ENCODE measurements around the gene GPBP1L1.

The GPBP1L1 gene

DNA sequence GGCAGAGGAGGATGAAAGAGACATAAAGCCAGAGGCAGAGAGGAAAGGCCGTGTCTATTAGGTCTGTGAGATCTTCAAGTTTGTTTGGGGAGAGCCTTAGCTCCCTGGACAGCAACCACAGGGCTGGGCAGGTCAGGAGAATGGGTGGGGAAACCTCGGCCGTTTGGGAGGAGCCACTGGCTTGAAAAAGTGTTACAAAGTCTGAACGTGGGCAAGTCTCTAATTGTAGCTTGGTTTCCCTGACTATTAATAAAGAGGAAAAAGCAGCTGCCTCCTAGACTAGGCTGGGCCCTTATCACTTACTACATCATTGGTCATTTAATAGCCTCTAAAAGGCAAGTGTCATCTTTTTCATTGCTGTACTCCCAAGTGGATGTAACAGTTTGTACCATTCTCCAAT lies 62.4 kb downstream of the GPBP1L1 start, which contains the start of gene CCDC17:
CCDC17 (minus strand) TSS at position 83 of the 400 bp plus-strand sequence. CDS start 145 bp downstream, outside the sequence.
- Histone ChIP-seq H3K4me1 (ENCODE audit: control insufficient read depth, insufficient read depth, low read length) (no peaks in the 10 kb centered on the region), H3K4me3 (ENCODE audit: low read depth, low read length) (no peak within 1 kb of the TSS), H3K27ac (ENCODE audit: extremely low read depth, low read depth, low read length) (no peak within 1 kb of the TSS), H3K36me3 (ENCODE audit: control insufficient read depth in 2 of 2, insufficient read depth in 1 of 2, low read length in 2 of 2) (peaks cover 6 to 83% of the 10 kb centered on the region in 2 experiments), H3K9me3 (ENCODE audit: control insufficient read depth, insufficient read depth, low read depth, low read length) (no peaks in the 10 kb centered on the region)
- TF ChIP-seq TRIM28 (IDR thresholded peaks at IDR 0.05; ENCODE audit: borderline replicate concordance, low read length) (no peak), SALL2 (tag by site-specific recombination; IDR thresholded peaks at IDR 0.05; ENCODE audit: borderline replicate concordance) (no peak), ZBTB48 (tag by site-specific recombination; IDR thresholded peaks at IDR 0.05) (no peak), ZNF221 (tag by site-specific recombination; IDR thresholded peaks at IDR 0.05; ENCODE audit: borderline replicate concordance) (no peak), ZNF350 (tag by site-specific recombination; IDR thresholded peaks at IDR 0.05) (no peak), ZNF211 (tag by site-specific recombination; IDR thresholded peaks at IDR 0.05; ENCODE audit: low read depth) (no peak)
- TF ChIP-seq, protein P1, sequence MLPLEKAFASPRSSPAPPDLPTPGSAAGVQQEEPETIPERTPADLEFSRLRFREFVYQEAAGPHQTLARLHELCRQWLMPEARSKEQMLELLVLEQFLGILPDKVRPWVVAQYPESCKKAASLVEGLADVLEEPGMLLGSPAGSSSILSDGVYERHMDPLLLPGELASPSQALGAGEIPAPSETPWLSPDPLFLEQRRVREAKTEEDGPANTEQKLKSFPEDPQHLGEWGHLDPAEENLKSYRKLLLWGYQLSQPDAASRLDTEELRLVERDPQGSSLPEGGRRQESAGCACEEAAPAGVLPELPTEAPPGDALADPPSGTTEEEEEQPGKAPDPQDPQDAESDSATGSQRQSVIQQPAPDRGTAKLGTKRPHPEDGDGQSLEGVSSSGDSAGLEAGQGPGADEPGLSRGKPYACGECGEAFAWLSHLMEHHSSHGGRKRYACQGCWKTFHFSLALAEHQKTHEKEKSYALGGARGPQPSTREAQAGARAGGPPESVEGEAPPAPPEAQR (tag by site-specific recombination; IDR thresholded peaks at IDR 0.05): no peak
- TF ChIP-seq, protein P2, sequence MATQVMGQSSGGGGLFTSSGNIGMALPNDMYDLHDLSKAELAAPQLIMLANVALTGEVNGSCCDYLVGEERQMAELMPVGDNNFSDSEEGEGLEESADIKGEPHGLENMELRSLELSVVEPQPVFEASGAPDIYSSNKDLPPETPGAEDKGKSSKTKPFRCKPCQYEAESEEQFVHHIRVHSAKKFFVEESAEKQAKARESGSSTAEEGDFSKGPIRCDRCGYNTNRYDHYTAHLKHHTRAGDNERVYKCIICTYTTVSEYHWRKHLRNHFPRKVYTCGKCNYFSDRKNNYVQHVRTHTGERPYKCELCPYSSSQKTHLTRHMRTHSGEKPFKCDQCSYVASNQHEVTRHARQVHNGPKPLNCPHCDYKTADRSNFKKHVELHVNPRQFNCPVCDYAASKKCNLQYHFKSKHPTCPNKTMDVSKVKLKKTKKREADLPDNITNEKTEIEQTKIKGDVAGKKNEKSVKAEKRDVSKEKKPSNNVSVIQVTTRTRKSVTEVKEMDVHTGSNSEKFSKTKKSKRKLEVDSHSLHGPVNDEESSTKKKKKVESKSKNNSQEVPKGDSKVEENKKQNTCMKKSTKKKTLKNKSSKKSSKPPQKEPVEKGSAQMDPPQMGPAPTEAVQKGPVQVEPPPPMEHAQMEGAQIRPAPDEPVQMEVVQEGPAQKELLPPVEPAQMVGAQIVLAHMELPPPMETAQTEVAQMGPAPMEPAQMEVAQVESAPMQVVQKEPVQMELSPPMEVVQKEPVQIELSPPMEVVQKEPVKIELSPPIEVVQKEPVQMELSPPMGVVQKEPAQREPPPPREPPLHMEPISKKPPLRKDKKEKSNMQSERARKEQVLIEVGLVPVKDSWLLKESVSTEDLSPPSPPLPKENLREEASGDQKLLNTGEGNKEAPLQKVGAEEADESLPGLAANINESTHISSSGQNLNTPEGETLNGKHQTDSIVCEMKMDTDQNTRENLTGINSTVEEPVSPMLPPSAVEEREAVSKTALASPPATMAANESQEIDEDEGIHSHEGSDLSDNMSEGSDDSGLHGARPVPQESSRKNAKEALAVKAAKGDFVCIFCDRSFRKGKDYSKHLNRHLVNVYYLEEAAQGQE (tag by site-specific recombination; IDR thresholded peaks at IDR 0.05): peak; percentile 38; the same call in 1 of the 2 replicates
- TF ChIP-seq, protein P3, sequence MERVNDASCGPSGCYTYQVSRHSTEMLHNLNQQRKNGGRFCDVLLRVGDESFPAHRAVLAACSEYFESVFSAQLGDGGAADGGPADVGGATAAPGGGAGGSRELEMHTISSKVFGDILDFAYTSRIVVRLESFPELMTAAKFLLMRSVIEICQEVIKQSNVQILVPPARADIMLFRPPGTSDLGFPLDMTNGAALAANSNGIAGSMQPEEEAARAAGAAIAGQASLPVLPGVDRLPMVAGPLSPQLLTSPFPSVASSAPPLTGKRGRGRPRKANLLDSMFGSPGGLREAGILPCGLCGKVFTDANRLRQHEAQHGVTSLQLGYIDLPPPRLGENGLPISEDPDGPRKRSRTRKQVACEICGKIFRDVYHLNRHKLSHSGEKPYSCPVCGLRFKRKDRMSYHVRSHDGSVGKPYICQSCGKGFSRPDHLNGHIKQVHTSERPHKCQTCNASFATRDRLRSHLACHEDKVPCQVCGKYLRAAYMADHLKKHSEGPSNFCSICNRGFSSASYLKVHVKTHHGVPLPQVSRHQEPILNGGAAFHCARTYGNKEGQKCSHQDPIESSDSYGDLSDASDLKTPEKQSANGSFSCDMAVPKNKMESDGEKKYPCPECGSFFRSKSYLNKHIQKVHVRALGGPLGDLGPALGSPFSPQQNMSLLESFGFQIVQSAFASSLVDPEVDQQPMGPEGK (tag by site-specific recombination; IDR thresholded peaks at IDR 0.05): no peak
- ChIA-PET POLR2A (interaction anchor here (1.2 kb wide), 1 partner anchor 102 kb away, joined by 3 read pairs; the partner anchor contains the start of gene PRDX1), CTCF (interaction anchor here (1.3 kb wide), 1 partner anchor 9 kb away, joined by 3 read pairs; no protein-coding TSS in a partner anchor)

DNA sequence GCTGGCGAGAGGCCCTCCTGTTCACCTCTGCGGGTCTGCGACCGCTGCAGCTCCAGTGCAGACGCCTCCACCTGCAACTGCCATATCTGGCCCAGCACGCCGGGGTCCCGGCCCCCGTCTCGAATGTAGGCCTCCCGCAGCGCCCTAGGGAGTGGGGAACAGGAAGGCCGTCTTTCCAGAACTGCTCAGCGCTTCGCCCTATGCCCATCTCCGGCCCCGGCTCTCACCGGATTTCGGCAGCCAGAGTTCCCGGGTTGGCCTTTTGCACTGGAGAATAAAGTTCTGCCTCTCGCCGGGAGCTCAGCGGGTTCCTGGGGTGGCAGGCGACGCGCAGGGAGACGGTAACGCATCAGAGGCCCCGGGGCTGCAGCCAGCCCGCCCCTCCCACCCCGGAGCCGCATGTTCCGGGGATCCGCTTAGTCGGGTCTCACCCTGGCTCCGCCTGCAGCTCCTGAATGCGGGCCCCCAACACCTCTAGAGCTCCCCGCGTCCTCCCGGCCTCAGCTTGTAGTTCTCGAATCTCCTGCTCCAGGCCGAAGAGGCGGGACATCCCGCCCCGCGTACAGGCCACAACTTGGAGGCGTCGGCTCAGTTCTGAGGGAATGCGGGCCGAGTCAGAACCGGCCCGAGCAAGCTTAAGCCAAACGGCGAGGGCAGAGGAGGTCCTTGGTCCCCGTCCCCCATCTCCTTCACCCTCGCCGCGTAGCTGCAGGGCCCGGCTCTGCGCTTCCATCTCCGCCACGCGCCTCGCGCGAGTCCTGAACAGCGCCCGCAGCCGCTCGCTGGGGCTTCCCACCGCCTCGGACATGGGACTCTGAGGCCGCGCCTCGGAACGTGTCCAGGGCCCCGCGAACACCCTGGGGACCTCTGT lies 63.6 kb downstream of the GPBP1L1 start:
- no peak overlapping the region for H3K4me3 ChIP-seq (ENCODE audit: low read depth, low read length)
- H3K27ac ChIP-seq (ENCODE audit: extremely low read depth, low read depth, low read length): no peak overlapping the region
- CTCF ChIA-PET: interaction anchor here (0.5 kb wide), 1 partner anchor 49 kb away, joined by 3 read pairs; no protein-coding TSS in a partner anchor
- peaks cover 6 to 83% of the 10 kb centered on the region in 2 experiments for H3K36me3 ChIP-seq (ENCODE audit: control insufficient read depth in 2 of 2, insufficient read depth in 1 of 2, low read length in 2 of 2)
- no peaks in the 10 kb centered on the region for H3K4me1 ChIP-seq (ENCODE audit: control insufficient read depth, insufficient read depth, low read length)
- H3K9me3 ChIP-seq (ENCODE audit: control insufficient read depth, insufficient read depth, low read depth, low read length): no peaks in the 10 kb centered on the region
- TF ChIP-seq KLF8 (tag by site-specific recombination; IDR thresholded peaks at IDR 0.05): no peak
- TF ChIP-seq ZNF140 (tag by site-specific recombination; IDR thresholded peaks at IDR 0.05): no peak
- no peak for TF ChIP-seq GLI2 (tag by site-specific recombination; IDR thresholded peaks at IDR 0.05; ENCODE audit: borderline replicate concordance, low read depth)
- no peak for TF ChIP-seq ZFHX2 (tag by site-specific recombination; conservative IDR thresholded peaks at IDR 0.05)
- TF ChIP-seq ZSCAN16 (tag by site-specific recombination; IDR thresholded peaks at IDR 0.05): no peak
- POLR2A ChIA-PET: interaction anchor here (1.2 to 1.4 kb wide), 2 partner anchors 11 to 101 kb away, joined by 3 to 8 read pairs; partner anchors contain the start of gene PRDX1

All from HEK293 (cell line).